Ammon's horn (tissue), 1 donor: ENCODE results near the gene XXYLT1.

ENCODE experiments used
- DNase-seq: peaks from one replicate; pipeline ENCODE4 v3.0.0-alpha.2; 2016; ENCODE audit warnings: low spot score

The XXYLT1 gene

GRCh38 chr3:195025056-195025883 lies 245.7 kb downstream of the XXYLT1 start:
- no peak for DNase-seq

DNA sequence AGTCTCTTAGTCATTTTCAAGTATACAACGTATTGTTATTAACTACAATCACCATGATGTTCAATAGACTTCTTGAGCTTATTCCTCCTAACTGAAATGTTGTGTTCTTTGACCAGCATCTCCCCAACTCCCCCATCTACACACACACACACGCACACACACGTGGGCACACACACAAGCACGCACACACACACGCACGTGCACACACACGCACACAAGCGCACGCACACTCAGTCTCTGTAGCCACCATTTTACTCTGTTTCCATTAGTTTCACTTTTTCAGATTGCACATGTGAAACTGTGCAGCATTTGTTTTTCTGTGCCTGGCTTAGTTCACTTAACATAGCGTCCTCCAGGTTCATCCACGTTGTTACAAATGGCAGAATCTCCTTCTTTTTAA lies 247.0 kb downstream of the XXYLT1 start:
- DNase-seq, result no peak

- no peak for DNase-seq
These were observed 247.4 kb downstream of the XXYLT1 start for GRCh38 chr3:195023576-195023975.

- no peak for DNase-seq
These were observed 249.3 kb downstream of the XXYLT1 start for GRCh38 chr3:195021692-195022091.

GRCh38 chr3:195020921-195021320 lies 250.0 kb downstream of the XXYLT1 start:
- DNase-seq, result no peak

DNA sequence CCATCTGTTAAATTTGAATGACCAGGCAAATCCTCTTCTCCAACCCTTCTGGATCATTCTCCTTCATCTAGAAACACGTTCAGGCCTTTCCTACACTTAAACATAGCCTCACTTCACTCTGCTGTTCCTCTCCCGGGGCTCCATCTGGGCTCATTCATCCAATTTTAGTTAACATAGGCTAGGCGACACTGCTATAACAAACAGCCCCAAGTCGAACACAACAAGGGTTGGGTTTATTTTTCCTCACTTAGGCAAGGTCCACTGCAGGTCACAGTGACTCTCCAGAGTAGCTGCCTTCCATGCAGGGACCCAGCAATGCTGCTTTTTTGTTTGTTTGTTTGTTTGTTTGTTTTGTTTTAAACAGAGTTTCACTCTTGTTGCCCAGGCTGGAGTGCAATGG lies 250.8 kb downstream of the XXYLT1 start:
- DNase-seq, result no peak

DNA sequence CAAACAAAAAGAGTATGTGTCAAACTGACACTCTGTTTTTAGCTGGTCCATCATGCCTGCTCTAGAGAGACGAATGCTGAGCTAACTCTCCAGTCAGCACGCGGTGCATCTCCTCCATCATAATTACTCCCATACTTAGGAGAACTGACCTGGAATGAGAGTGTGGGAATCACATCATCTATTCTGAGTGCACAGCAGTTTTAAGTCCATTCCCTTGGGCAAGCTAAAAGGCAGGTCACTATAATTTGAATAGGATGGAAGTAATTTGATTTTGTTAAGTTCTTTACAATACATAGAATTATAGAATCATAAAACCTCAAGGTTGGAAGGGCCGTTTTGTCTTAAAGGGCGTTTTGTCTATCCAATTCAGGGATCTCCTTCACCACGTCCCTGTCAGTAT lies 251.6 kb downstream of the XXYLT1 start:
- no peak for DNase-seq
